KMS-11 (cell line): ENCODE measurements around the gene CENPP.

ENCODE experiments used
- H2AFZ ChIP-seq: fragments of 200-600 bp; sonication (generic); 2 replicates; pipeline ENCODE4 v1.6.1; 2016; ENCODE audit warnings: antibody characterized with exemption, mixed run types, low read depth
- H3K27ac ChIP-seq: fragments of 200-600 bp; sonication (generic); 2 replicates; pipeline ENCODE4 v1.6.1; 2016; ENCODE audit warnings: mild to moderate bottlenecking, mixed run types
- H3K27me3 ChIP-seq: fragments of 200-600 bp; sonication (generic); 2 replicates; pipeline ENCODE4 v1.6.1; 2017; ENCODE audit warnings: mild to moderate bottlenecking, low read depth, mixed run types, moderate library complexity; ENCODE audit not compliant: insufficient read depth
- H3K36me3 ChIP-seq: fragments of 200-600 bp; sonication (generic); 2 replicates; pipeline ENCODE4 v1.6.1; 2017; ENCODE audit warnings: mild to moderate bottlenecking, mixed run types; ENCODE audit not compliant: insufficient read depth
- H3K4me1 ChIP-seq: fragments of 200-600 bp; sonication (generic); 2 replicates; pipeline ENCODE4 v1.6.1; 2016; ENCODE audit warnings: mild to moderate bottlenecking, low read depth, mixed run types; ENCODE audit not compliant: poor library complexity, severe bottlenecking
- H3K4me2 ChIP-seq: fragments of 200-600 bp; sonication (generic); 2 replicates; pipeline ENCODE4 v1.7.0; 2016; ENCODE audit warnings: mild to moderate bottlenecking, mixed run types
- H3K4me3 ChIP-seq: fragments of 200-600 bp; sonication (generic); IDR thresholded peaks from 2 replicates; pipeline ENCODE4 v1.6.1; 2017; ENCODE audit warnings: low read depth, low read length, mixed read lengths; ENCODE audit not compliant: insufficient read depth
- H3K79me2 ChIP-seq: fragments of 200-600 bp; sonication (generic); 2 replicates; pipeline ENCODE4 v1.6.1; 2016; ENCODE audit warnings: low read depth, mixed run types; ENCODE audit not compliant: insufficient read depth
- H3K9ac ChIP-seq: fragments of 200-600 bp; sonication (generic); 2 replicates; pipeline ENCODE4 v1.6.1; 2016; ENCODE audit warnings: mild to moderate bottlenecking, mixed run types
- H4K20me1 ChIP-seq: fragments of 200-600 bp; sonication (generic); 2 replicates; pipeline ENCODE4 v1.6.1; 2016; ENCODE audit warnings: mild to moderate bottlenecking, mixed run types; ENCODE audit not compliant: insufficient read depth
- TF ChIP-seq, protein P1 (sequence below): fragments of 200-600 bp; sonication (generic); conservative IDR thresholded peaks from 2 replicates; pipeline ENCODE4 v1.6.1; 2017; ENCODE audit warnings: low read depth, mild to moderate bottlenecking, antibody characterized with exemption, low read length, moderate library complexity, mixed read lengths

Gene CENPP

DNA sequence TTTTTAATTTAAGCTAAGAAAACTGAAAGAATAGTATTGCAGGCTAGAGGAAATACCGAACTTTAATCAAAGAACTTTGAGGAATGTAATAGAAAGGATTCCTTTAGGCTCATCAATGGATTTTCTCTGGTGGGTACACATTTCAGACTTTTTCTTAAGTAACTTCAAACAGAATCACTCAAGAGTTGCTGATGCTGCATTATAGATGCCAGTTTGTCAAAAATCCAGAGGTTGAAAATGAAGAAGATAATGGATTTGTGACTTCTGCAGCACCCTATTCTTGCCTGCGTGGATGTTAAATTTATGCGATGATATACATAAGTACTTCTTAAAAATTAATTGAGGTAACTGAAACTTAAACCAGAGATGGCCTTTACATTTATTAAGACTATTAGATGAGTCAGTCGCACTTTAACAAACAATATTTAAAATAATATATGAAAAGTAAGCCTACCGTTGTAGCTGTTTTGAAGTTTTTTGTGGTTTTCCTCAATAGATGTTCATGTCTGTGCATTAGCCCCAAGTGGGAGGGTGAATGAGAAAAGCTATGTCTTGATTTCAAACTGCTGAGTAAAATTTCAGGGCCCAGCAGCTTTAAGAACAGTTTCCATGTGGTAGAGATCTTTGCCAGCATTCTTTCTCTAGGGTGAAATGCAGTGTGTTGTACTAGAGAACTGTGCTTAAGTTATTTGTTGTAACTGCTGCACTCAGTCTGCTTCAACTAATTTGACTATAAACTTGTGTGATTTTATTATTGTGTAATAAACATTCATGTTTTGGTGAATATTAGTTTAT, 78.5 kb downstream of the CENPP start, which contains the start of gene OGN:
OGN (minus strand) TSS at position 537 of the 795 bp plus-strand sequence. CDS start 1,171 bp downstream, outside the sequence.
- no peak within 1 kb of the TSS for H3K9ac ChIP-seq
- H3K4me1 ChIP-seq = no peaks in the 10 kb centered on the region
- no peak within 1 kb of the TSS for H2AFZ ChIP-seq
- no peaks in the 10 kb centered on the region for H3K79me2 ChIP-seq
- no peak within 1 kb of the TSS for H3K4me3 ChIP-seq
- H3K4me2 ChIP-seq = no peak within 1 kb of the TSS
- no peaks in the 10 kb centered on the region for H3K36me3 ChIP-seq
- no peak within 1 kb of the TSS for H3K27ac ChIP-seq
- H3K27me3 ChIP-seq = no peaks in the 10 kb centered on the region
- no peaks in the 10 kb centered on the region for H4K20me1 ChIP-seq
- TF ChIP-seq, protein P1, sequence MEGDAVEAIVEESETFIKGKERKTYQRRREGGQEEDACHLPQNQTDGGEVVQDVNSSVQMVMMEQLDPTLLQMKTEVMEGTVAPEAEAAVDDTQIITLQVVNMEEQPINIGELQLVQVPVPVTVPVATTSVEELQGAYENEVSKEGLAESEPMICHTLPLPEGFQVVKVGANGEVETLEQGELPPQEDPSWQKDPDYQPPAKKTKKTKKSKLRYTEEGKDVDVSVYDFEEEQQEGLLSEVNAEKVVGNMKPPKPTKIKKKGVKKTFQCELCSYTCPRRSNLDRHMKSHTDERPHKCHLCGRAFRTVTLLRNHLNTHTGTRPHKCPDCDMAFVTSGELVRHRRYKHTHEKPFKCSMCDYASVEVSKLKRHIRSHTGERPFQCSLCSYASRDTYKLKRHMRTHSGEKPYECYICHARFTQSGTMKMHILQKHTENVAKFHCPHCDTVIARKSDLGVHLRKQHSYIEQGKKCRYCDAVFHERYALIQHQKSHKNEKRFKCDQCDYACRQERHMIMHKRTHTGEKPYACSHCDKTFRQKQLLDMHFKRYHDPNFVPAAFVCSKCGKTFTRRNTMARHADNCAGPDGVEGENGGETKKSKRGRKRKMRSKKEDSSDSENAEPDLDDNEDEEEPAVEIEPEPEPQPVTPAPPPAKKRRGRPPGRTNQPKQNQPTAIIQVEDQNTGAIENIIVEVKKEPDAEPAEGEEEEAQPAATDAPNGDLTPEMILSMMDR = no peak

GRCh38 chr9:92405818-92406217, 80.1 kb downstream of the CENPP start:
- Histone ChIP-seq H2AFZ (no peak overlapping the region), H3K27ac (no peak overlapping the region), H3K9ac (no peak overlapping the region)

GRCh38 chr9:92406477-92406876, 80.7 kb downstream of the CENPP start:
- Histone ChIP-seq H4K20me1 (no peaks in the 10 kb centered on the region), H3K4me1 (no peaks in the 10 kb centered on the region), H3K79me2 (no peaks in the 10 kb centered on the region), H3K36me3 (no peaks in the 10 kb centered on the region), H2AFZ (no peak overlapping the region), H3K9ac (no peak overlapping the region), H3K4me2 (no peak overlapping the region), H3K4me3 (no peak overlapping the region), H3K27me3 (no peaks in the 10 kb centered on the region), H3K27ac (no peak overlapping the region)
- TF ChIP-seq, protein P1 = no peak

More at GRCh38 chr9:92405818-92406217, 80.1 kb downstream of the CENPP start:
- H3K4me2 ChIP-seq = no peak overlapping the region
- TF ChIP-seq, protein P1 = no peak
- no peak overlapping the region for H3K4me3 ChIP-seq
- no peaks in the 10 kb centered on the region for H3K4me1 ChIP-seq
- H4K20me1 ChIP-seq = no peaks in the 10 kb centered on the region
- H3K27me3 ChIP-seq = no peaks in the 10 kb centered on the region
- no peaks in the 10 kb centered on the region for H3K79me2 ChIP-seq
- no peaks in the 10 kb centered on the region for H3K36me3 ChIP-seq

GRCh38 chr9:92407818-92408217, 82.1 kb downstream of the CENPP start:
- no peak overlapping the region for H3K27ac ChIP-seq
- H3K79me2 ChIP-seq = no peaks in the 10 kb centered on the region; the same call in 1 of the 2 replicates
- H2AFZ ChIP-seq = no peak overlapping the region
- H3K4me2 ChIP-seq = no peak overlapping the region
- TF ChIP-seq, protein P1 = no peak
- H3K4me1 ChIP-seq = no peaks in the 10 kb centered on the region
- no peaks in the 10 kb centered on the region for H3K36me3 ChIP-seq
- no peak overlapping the region for H3K4me3 ChIP-seq
- no peaks in the 10 kb centered on the region for H3K27me3 ChIP-seq
- no peak overlapping the region for H3K9ac ChIP-seq
- H4K20me1 ChIP-seq = no peaks in the 10 kb centered on the region
